ENCODE measurements around the gene TMEM51.

TMEM51 gene

GRCh38 chr1:15179485-15179883 is 25.9 kb downstream of the TMEM51 start:
- DNase-seq (ENCODE audit: low spot score): no peak
- no peak for TF ChIP-seq CTCF (IDR thresholded peaks at IDR 0.05; ENCODE audit: extremely low read depth, insufficient read depth, missing control alignments)
- in situ Hi-C loops (cut with MboI; ENCODE audit: low pct_unique_long_range_greater_than_20kb, low sequenced_read_pairs, unreplicated experiment): no loop called here

- TF ChIP-seq CTCF (IDR thresholded peaks at IDR 0.05; ENCODE audit: extremely low read depth, insufficient read depth, missing control alignments): no peak
- DNase-seq (ENCODE audit: low spot score): no peak
Measured at GRCh38 chr1:15180189-15180588, 26.6 kb downstream of the TMEM51 start.

GRCh38 chr1:15180945-15181523 is 27.5 kb downstream of the TMEM51 start:
- no peak for TF ChIP-seq CTCF (IDR thresholded peaks at IDR 0.05; ENCODE audit: extremely low read depth, insufficient read depth, missing control alignments)
- in situ Hi-C loops (cut with MboI; ENCODE audit: low pct_unique_long_range_greater_than_20kb, low sequenced_read_pairs, unreplicated experiment): no loop called here
- no peak for DNase-seq (ENCODE audit: low spot score)

More at GRCh38 chr1:15180189-15180588, 26.6 kb downstream of the TMEM51 start:
- in situ Hi-C loops (cut with MboI; ENCODE audit: low pct_unique_long_range_greater_than_20kb, low sequenced_read_pairs, unreplicated experiment): no loop called here

- no peak for TF ChIP-seq CTCF (IDR thresholded peaks at IDR 0.05; ENCODE audit: extremely low read depth, insufficient read depth, missing control alignments)
- in situ Hi-C loops (cut with MboI; ENCODE audit: low pct_unique_long_range_greater_than_20kb, low sequenced_read_pairs, unreplicated experiment): no loop called here
- DNase-seq (ENCODE audit: low spot score): no peak
Measured at GRCh38 chr1:15181564-15181963, 28.0 kb downstream of the TMEM51 start.

- no peak for DNase-seq (ENCODE audit: low spot score)
- in situ Hi-C loops (cut with MboI; ENCODE audit: low pct_unique_long_range_greater_than_20kb, low sequenced_read_pairs, unreplicated experiment): no loop called here
- TF ChIP-seq CTCF (IDR thresholded peaks at IDR 0.05; ENCODE audit: extremely low read depth, insufficient read depth, missing control alignments): no peak
Measured at GRCh38 chr1:15184436-15185241, 31.1 kb downstream of the TMEM51 start.

- TF ChIP-seq CTCF (IDR thresholded peaks at IDR 0.05; ENCODE audit: extremely low read depth, insufficient read depth, missing control alignments): no peak
- no peak for DNase-seq (ENCODE audit: low spot score)
- in situ Hi-C loops (cut with MboI; ENCODE audit: low pct_unique_long_range_greater_than_20kb, low sequenced_read_pairs, unreplicated experiment): no loop called here
Measured at GRCh38 chr1:15185617-15186016, 32.1 kb downstream of the TMEM51 start.

Measured in GM13977 (cell line).